Osteoblast (primary cell): Measurements from ENCODE around the gene SRRD. TPM values are rescaled to one million over a fixed set of nuclear protein-coding genes. Genes with fewer than 3 reads are reported as not detected.
A peak's percentile ranks its signal among the peaks of the same experiment; 100 is the strongest.

Source experiments
- DNase-seq: peaks from one replicate; pipeline ENCODE4 v3.0.0; 2011; ENCODE audit warnings: low spot score, mixed read lengths; ENCODE audit not compliant: insufficient read length; ENCODE audit errors: missing footprints
- H2AFZ ChIP-seq: 2 replicates; pipeline ENCODE4 v1.6.0; 2011; ENCODE audit warnings: mild to moderate bottlenecking, low read length
- H3K27ac ChIP-seq: 2 replicates; pipeline ENCODE4 v1.5.1; 2011; ENCODE audit warnings: mild to moderate bottlenecking, low read depth, low read length, moderate library complexity
- H3K27me3 ChIP-seq: 2 replicates; pipeline ENCODE4 v1.6.0; 2012; ENCODE audit warnings: mild to moderate bottlenecking, control low read depth, inconsistent platforms, low read length, moderate library complexity; ENCODE audit not compliant: insufficient read depth
- H3K36me3 ChIP-seq: 2 replicates; pipeline ENCODE4 v1.5.1; 2011; ENCODE audit warnings: mild to moderate bottlenecking, low read length, control low read depth, moderate library complexity; ENCODE audit not compliant: insufficient read depth
- H3K4me1 ChIP-seq: 2 replicates; pipeline ENCODE4 v1.5.1; 2011; ENCODE audit warnings: mild to moderate bottlenecking, low read length, control low read depth, moderate library complexity; ENCODE audit not compliant: insufficient read depth
- H3K4me2 ChIP-seq: 2 replicates; pipeline ENCODE4 v1.6.0; 2011; ENCODE audit warnings: mild to moderate bottlenecking, low read length; ENCODE audit not compliant: insufficient read depth
- H3K4me3 ChIP-seq: fragments of 200-600 bp; sonication (generic); 3 replicates; pipeline ENCODE4 v1.5.1; 2012; ENCODE audit warnings: mild to moderate bottlenecking, low read length, inconsistent platforms; ENCODE audit not compliant: insufficient read depth
- H3K79me2 ChIP-seq: 2 replicates; pipeline ENCODE4 v1.6.0; 2012; ENCODE audit warnings: mild to moderate bottlenecking, low read length, control low read depth, inconsistent platforms; ENCODE audit not compliant: insufficient read depth
- H3K9me3 ChIP-seq: 2 replicates; pipeline ENCODE4 v1.5.1; 2011; ENCODE audit warnings: low read depth, low read length, control low read depth
- H4K20me1 ChIP-seq: 2 replicates; pipeline ENCODE4 v1.6.0; 2012; ENCODE audit warnings: mild to moderate bottlenecking, low read length, control low read depth; ENCODE audit not compliant: insufficient read depth
- total RNA-seq: library from RNA; depleted of rRNA; stranded (reverse); fragments of >200 nt; gene quantifications from 2 replicates; pipeline ENCODE4 v1.2.3, GENCODE V29; 2012
- TF ChIP-seq, protein P1 (sequence below): IDR thresholded peaks from 2 replicates; pipeline ENCODE4 v1.5.1; 2011; ENCODE audit warnings: mild to moderate bottlenecking, low read depth, low read length, moderate library complexity; ENCODE audit errors: extremely low read depth

SRRD gene
- total RNA-seq, 1 donor = 11.2 TPM

DNA sequence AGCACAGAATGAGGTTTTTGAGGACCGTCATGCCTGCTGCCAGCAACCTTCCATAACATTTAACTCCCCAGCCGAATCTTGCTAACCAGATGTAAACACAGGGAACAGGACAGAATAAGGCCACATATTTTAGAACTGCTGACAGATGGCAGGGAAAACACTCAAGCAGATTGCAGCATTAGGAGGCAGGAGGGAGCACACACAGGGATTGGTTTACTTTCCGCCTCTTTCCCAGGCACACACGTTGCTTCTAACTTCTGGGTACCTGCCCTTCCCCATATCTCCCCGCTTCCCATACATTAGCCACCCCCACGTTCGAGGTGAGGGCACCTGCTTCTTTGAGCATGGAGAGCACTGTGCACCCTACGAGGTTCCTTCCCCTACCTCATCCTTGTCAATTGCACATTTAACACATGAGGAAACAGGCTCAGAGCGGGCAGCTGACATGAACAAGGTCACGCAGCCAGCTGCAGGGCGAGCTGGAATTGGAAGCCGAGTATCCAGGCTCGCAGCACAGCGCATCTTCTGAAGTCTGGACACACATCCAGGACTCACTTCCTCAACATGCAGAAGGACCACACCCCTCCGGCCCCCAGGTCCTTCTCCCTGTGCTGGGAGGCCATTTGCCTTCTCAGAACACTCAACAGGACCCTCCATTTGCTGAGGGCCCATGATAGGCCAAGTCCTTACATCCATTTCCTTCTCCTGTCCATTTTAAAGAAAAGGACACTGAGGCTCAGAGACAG lies 35.9 kb upstream of the SRRD start:
- Histone ChIP-seq H3K9me3 (no peaks in the 10 kb centered on the region), H3K4me2 (peak overlapping the region; percentile 72), H4K20me1 (no peaks in the 10 kb centered on the region), H3K36me3 (peaks cover 14% of the 10 kb centered on the region), H3K4me1 (no peaks in the 10 kb centered on the region), H3K27me3 (no peaks in the 10 kb centered on the region), H2AFZ (peak overlapping the region; percentile 63), H3K4me3 (peak overlapping the region; percentile 56), H3K79me2 (no peaks in the 10 kb centered on the region), H3K27ac (no peak overlapping the region)
- DNase-seq = no peak
- TF ChIP-seq, protein P1, sequence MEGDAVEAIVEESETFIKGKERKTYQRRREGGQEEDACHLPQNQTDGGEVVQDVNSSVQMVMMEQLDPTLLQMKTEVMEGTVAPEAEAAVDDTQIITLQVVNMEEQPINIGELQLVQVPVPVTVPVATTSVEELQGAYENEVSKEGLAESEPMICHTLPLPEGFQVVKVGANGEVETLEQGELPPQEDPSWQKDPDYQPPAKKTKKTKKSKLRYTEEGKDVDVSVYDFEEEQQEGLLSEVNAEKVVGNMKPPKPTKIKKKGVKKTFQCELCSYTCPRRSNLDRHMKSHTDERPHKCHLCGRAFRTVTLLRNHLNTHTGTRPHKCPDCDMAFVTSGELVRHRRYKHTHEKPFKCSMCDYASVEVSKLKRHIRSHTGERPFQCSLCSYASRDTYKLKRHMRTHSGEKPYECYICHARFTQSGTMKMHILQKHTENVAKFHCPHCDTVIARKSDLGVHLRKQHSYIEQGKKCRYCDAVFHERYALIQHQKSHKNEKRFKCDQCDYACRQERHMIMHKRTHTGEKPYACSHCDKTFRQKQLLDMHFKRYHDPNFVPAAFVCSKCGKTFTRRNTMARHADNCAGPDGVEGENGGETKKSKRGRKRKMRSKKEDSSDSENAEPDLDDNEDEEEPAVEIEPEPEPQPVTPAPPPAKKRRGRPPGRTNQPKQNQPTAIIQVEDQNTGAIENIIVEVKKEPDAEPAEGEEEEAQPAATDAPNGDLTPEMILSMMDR = no peak

GRCh38 chr22:26448334-26448733 lies 35.3 kb upstream of the SRRD start:
- H3K9me3 ChIP-seq = no peaks in the 10 kb centered on the region
- H4K20me1 ChIP-seq = no peaks in the 10 kb centered on the region
- H3K27me3 ChIP-seq = no peaks in the 10 kb centered on the region
- H3K4me2 ChIP-seq = no peak overlapping the region
- peaks cover 15% of the 10 kb centered on the region for H3K36me3 ChIP-seq
- no peak overlapping the region for H3K27ac ChIP-seq
- H3K79me2 ChIP-seq = no peaks in the 10 kb centered on the region
- no peaks in the 10 kb centered on the region for H3K4me1 ChIP-seq
- H3K4me3 ChIP-seq = no peak overlapping the region
- no peak overlapping the region for H2AFZ ChIP-seq
- DNase-seq = no peak
- TF ChIP-seq, protein P1 = no peak

DNA sequence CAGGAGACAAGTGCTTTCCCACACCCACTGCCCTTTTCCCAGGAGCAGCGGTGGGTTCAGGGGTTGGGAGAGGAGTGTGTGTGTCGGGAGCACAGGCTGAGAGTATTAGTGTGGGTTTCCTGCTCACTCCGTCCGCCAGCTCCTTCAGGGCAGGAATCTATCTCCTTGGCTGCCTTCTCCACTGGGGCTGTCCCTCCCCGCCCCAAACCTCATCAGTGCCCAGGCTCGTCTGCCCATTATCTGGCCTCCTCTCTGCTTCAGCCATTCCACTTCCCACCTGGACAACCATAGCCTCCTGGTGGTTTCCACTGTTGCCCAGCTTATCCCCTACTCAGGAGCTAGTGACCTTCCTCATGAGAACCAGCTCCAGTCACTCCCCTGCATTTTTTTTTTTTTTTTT lies 34.7 kb upstream of the SRRD start:
- H3K4me3 ChIP-seq = no peak overlapping the region
- peaks cover 15% of the 10 kb centered on the region for H3K36me3 ChIP-seq
- TF ChIP-seq, protein P1 = no peak
- H3K4me2 ChIP-seq = no peak overlapping the region
- no peaks in the 10 kb centered on the region for H3K9me3 ChIP-seq
- no peaks in the 10 kb centered on the region for H4K20me1 ChIP-seq
- no peaks in the 10 kb centered on the region for H3K79me2 ChIP-seq
- no peak overlapping the region for H3K27ac ChIP-seq
- no peak overlapping the region for H2AFZ ChIP-seq
- H3K27me3 ChIP-seq = no peaks in the 10 kb centered on the region
- no peak for DNase-seq
- no peaks in the 10 kb centered on the region for H3K4me1 ChIP-seq

DNA sequence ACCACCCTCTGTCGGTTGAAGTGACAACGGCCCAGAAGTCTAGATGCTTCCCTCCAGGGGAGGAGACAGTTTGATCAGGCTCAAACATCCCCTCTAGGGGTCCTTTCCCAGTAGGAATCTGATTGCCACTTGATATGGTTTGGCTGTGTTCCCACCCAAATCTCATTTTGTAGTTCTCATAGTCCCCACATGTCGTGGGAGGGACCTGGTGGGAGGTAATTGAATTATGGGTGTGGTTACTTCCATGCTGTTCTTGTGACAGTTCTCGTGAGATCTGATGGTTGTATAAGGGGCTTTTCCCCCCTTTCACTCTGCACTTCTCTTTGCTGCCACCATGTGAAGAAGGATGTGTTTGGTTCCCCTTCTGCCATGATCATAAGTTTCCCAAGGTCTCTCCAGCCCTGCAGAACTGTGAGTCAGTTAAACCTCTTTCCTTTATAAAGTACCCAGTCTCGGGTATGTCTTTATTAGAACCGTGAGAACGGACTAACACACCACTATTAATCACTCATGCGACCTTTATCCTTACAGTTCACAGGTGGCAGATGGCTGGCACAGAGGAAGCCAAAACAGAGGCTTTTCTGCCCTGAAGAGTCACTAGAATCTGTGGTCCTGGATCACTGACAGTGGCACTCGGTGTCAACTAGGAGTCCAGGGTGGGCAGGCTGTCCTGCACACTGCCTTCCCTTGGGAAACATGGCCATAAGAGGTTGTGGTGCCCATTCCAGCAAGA lies 33.1 kb upstream of the SRRD start:
- TF ChIP-seq, protein P1 = no peak
- H3K27me3 ChIP-seq = no peaks in the 10 kb centered on the region

More for the DNA sequence above, 33.1 kb upstream of the SRRD start:
- H3K9me3 ChIP-seq = no peaks in the 10 kb centered on the region
- H3K4me3 ChIP-seq = no peak overlapping the region
- H3K4me1 ChIP-seq = no peaks in the 10 kb centered on the region
- no peak overlapping the region for H3K4me2 ChIP-seq
- H3K27ac ChIP-seq = no peak overlapping the region
- DNase-seq = no peak
- no peak overlapping the region for H2AFZ ChIP-seq
- H3K36me3 ChIP-seq = peaks cover 15% of the 10 kb centered on the region
- no peaks in the 10 kb centered on the region for H3K79me2 ChIP-seq
- no peaks in the 10 kb centered on the region for H4K20me1 ChIP-seq
